GM13977 (cell line): ENCODE data around the gene SLC38A6.
"Not testable (repeated sequence)": the region's sequence is repeated elsewhere in the genome, so short reads cannot be mapped to it uniquely, and the experiment has no call there.

Source experiments
- DNase-seq: peaks from one replicate; pipeline ENCODE4 v3.0.0; 2012; ENCODE audit warnings: low spot score
- in situ Hi-C: fragments of 300-500 bp; cut with MboI; formaldehyde crosslinking; loops from one replicate; pipeline ENCODE4 v1.12.0; 2022; ENCODE audit warnings: low sequenced_read_pairs, low pct_unique_long_range_greater_than_20kb, mixed read lengths, inconsistent platforms; ENCODE audit not compliant: unreplicated experiment
- TF ChIP-seq, protein P1 (sequence below): IDR thresholded peaks from 2 replicates; pipeline ENCODE4 v1.5.1; 2012; ENCODE audit warnings: mild to moderate bottlenecking, control low read depth; ENCODE audit not compliant: insufficient read depth; ENCODE audit errors: extremely low read depth, missing control alignments

SLC38A6 gene

GRCh38 chr14:61090432-61091216 is 109.6 kb downstream of the SLC38A6 start:
- in situ Hi-C loops: no loop called here
- TF ChIP-seq, protein P1, sequence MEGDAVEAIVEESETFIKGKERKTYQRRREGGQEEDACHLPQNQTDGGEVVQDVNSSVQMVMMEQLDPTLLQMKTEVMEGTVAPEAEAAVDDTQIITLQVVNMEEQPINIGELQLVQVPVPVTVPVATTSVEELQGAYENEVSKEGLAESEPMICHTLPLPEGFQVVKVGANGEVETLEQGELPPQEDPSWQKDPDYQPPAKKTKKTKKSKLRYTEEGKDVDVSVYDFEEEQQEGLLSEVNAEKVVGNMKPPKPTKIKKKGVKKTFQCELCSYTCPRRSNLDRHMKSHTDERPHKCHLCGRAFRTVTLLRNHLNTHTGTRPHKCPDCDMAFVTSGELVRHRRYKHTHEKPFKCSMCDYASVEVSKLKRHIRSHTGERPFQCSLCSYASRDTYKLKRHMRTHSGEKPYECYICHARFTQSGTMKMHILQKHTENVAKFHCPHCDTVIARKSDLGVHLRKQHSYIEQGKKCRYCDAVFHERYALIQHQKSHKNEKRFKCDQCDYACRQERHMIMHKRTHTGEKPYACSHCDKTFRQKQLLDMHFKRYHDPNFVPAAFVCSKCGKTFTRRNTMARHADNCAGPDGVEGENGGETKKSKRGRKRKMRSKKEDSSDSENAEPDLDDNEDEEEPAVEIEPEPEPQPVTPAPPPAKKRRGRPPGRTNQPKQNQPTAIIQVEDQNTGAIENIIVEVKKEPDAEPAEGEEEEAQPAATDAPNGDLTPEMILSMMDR: no peak
- no peak for DNase-seq

GRCh38 chr14:61091657-61092273 is 110.7 kb downstream of the SLC38A6 start:
- no peak for DNase-seq
- TF ChIP-seq, protein P1: no peak
- in situ Hi-C loops: no loop called here

DNA sequence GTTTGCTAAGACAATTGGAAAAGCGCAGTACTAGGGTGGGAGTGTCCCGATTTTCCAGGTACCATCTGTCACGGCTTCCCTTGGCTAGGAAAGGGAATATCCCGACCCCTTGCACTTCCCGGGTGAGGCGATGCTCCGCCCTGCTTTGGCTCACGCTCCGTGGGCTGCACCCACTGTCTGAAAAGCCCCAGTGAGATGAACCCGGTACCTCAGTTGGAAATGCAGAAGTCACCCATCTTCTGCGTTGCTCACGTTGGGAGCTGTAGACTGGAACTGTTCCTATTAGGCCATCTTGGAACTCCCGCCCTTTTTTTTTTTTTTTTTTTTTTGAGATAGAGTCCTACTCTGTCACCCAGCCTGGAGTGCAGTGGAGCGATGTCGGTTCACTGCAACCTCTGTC is 117.1 kb downstream of the SLC38A6 start:
- in situ Hi-C loops, DNase-seq: not testable (repeated sequence)

- TF ChIP-seq, protein P1: no peak
- in situ Hi-C loops: no loop called here
These were observed 117.7 kb downstream of the SLC38A6 start for GRCh38 chr14:61098721-61099120.

GRCh38 chr14:61099216-61099835 is 118.3 kb downstream of the SLC38A6 start:
- in situ Hi-C loops: no loop called here

More at GRCh38 chr14:61098721-61099120, 117.7 kb downstream of the SLC38A6 start:
- no peak for DNase-seq

DNA sequence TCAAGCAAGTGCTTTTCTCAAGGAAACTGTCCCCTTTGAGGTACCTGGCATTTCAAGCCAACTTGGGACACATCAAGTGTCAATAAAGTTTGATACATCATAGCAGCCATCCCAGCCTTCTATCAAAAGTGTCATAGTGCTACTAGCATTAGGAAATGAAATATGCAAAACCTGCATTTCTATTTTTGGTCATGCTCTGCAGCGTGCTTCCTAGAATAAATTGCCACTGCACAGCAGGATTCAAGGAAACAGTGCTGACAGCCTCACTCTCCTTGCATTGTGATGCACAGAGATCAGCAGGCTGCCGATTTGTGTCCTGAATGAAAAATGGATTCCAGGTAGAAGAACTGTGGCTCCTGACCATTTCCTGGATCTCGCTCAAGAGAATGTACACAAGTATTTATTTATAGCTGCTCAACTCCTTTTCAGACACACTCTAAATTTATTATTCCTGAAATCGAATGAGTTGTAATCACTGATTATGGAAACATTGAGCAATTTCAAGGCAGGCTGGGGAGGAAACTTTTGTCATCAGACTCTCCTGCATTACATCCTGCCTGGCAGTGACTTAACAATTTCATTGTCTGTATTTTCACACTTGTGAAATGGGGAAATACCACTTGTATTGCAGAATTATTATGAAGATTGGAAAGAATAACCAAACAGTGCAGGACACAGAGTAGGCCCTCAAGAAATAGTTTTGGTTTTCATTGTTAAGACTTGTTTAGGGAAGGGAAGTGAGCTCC is 120.9 kb downstream of the SLC38A6 start:
- DNase-seq: no peak
- TF ChIP-seq, protein P1: no peak

More at GRCh38 chr14:61099216-61099835, 118.3 kb downstream of the SLC38A6 start:
- DNase-seq: no peak
- TF ChIP-seq, protein P1: no peak

More for the DNA sequence above, 120.9 kb downstream of the SLC38A6 start:
- in situ Hi-C loops: no loop called here
